K562 (cell line): ENCODE results near the gene TAF5L. TPM values are rescaled to one million over a fixed set of nuclear protein-coding genes. Genes with fewer than 3 reads are reported as not detected.

Experiments used
- AFF1 ChIP-seq, 2 experiments: fragments of 450-650 bp; IDR thresholded peaks; 2 replicates each; pipeline ENCODE4 v1.6.1; 2018; ENCODE audit warnings: mild to moderate bottlenecking in 2 of 2, low read depth in 1 of 2; ENCODE audit not compliant: partially characterized antibody in 2 of 2
- C11orf30 ChIP-seq: fragments of 450-650 bp; IDR thresholded peaks from 2 replicates; pipeline ENCODE4 v1.6.1; 2016; ENCODE audit warnings: low read depth, mild to moderate bottlenecking
- CREB3L1 ChIP-seq: fragments of 450-650 bp; IDR thresholded peaks from 2 replicates; pipeline ENCODE4 v1.6.1; 2014; ENCODE audit warnings: low read depth, mild to moderate bottlenecking, moderate library complexity, borderline replicate concordance
- CTCF ChIP-seq, 3 experiments: IDR thresholded peaks in 2 of 3; conservative IDR thresholded peaks in 1 of 3; 2 replicates each; pipeline ENCODE4 v1.5.1; 2011 to 2012; ENCODE audit warnings: low read length in 3 of 3, mild to moderate bottlenecking in 3 of 3, control low read depth in 2 of 3, improper control_type of control experiment in 1 of 3, inconsistent platforms in 1 of 3, low read depth in 1 of 3, mixed read lengths in 1 of 3, moderate library complexity in 1 of 3; ENCODE audit not compliant: insufficient read depth in 2 of 3
- DMBX1 ChIP-seq: fragments of 250-450 bp; sonication (Bioruptor Pico); IDR thresholded peaks from 2 replicates; pipeline ENCODE4 v1.8.0; 2022; ENCODE audit warnings: inconsistent platforms, mild to moderate bottlenecking, moderate library complexity, borderline replicate concordance
- EP300 ChIP-seq: IDR thresholded peaks from 2 replicates; pipeline ENCODE4 v1.6.1; 2012; ENCODE audit warnings: low read length, improper control_type of control experiment
- ETV5 ChIP-seq: sonication (generic); formaldehyde crosslinking; IDR thresholded peaks from 2 replicates; pipeline ENCODE4 v1.4.0; 2020; ENCODE audit warnings: low read depth, mild to moderate bottlenecking, missing genetic modification reagents
- SUPT5H ChIP-seq: fragments of 450-650 bp; IDR thresholded peaks from 2 replicates; pipeline ENCODE4 v1.6.1; 2016
- ZNF592 ChIP-seq: fragments of 450-650 bp; IDR thresholded peaks from 2 replicates; pipeline ENCODE4 v1.6.1; 2017; ENCODE audit warnings: antibody characterized with exemption, mild to moderate bottlenecking
- polyA plus RNA-seq, 8 experiments: library from polyadenylated mRNA; depleted of rRNA in 4 of 8; stranded (reverse) in 5 of 8; unstranded in 3 of 8; fragments of >200 nt; fragmentation: Nextera tagmentation in 2 of 8; fragmentation: Illumina TruSeq in 1 of 8; extraction: Ambion mirVana in 2 of 8; extraction: Trizol in 1 of 8; gene quantifications; 2 replicates each; pipeline versions ENCODE4 v1.2.1 to v1.2.3, GENCODE V29; 2011 to 2014; ENCODE audit warnings: inconsistent platforms in 1 of 8, missing spikeins in 1 of 8
- total RNA-seq, 7 experiments: library from RNA; depleted of rRNA in 6 of 7; stranded (reverse); fragments of >200 nt in 6 of 7; fragmentation: Illumina TruSeq in 2 of 7; extraction: Trizol in 2 of 7; gene quantifications; 2 replicates each; pipeline versions ENCODE4 v1.2.1 to v1.2.3, GENCODE V29; 2011 to 2021; ENCODE audit warnings: low replicate concordance in 1 of 7

The TAF5L gene
- total and polyA plus RNA-seq, 9 of the 15 experiments (the other 6 are each of a cell fraction or from before 2014, with no cell fraction given) = 2.2 to 34.2 (median 23.3) TPM

- peak; percentile 38 to 97 for TF ChIP-seq AFF1 (IDR thresholded peaks at IDR 0.05; ENCODE audit: low read depth in 1 of 2, partially characterized antibody in 2 of 2)
- peak in 1 of 3 experiments; percentile 8; a peak in 1 of 6 replicates for TF ChIP-seq CTCF (IDR thresholded peaks at IDR 0.05 in 2 of 3, conservative IDR thresholded peaks at IDR 0.05 in 1 of 3; ENCODE audit: insufficient read depth in 2 of 3, low read depth in 1 of 3, low read length in 3 of 3)
- TF ChIP-seq ETV5 (CRISPR knock-in tag) = peak; percentile 82
- peak; percentile 22; the same call in 1 of the 2 replicates for TF ChIP-seq SUPT5H
- TF ChIP-seq CREB3L1 = peak; percentile 52; the same call in 1 of the 2 replicates
- TF ChIP-seq ZNF592 = peak; percentile 57; the same call in 1 of the 2 replicates
- peak; percentile 54 for TF ChIP-seq C11orf30
- peak; percentile 96 for TF ChIP-seq EP300
- TF ChIP-seq DMBX1 = peak; percentile 98
Measured at GRCh38 chr1:229554886-229555621, 70.9 kb downstream of the TAF5L start (continued).
